Right kidney (tissue), 9 donors: ENCODE measurements around the gene FOXB2.
"Not testable (repeated sequence)": the region's sequence is repeated elsewhere in the genome, so short reads cannot be mapped to it uniquely, and the experiment has no call there.

Experiments used
- DNase-seq: peaks from one replicate; pipeline ENCODE4 v3.0.0-alpha.2; 2016
- long read RNA-seq, 8 donors: transcript quantifications; one replicate each; lab custom pipeline, GENCODE V29; 2026

The FOXB2 gene
- long read RNA-seq, donor 1: 0 reads
- long read RNA-seq, donor 2: 0 reads
- long read RNA-seq, donor 3: 0 reads
- long read RNA-seq, donor 4: 0 reads
- long read RNA-seq, donor 5: 0 reads
- long read RNA-seq, donor 6: 0 reads
- long read RNA-seq, donor 7: 0 reads
- long read RNA-seq, donor 8: 0 reads

DNA sequence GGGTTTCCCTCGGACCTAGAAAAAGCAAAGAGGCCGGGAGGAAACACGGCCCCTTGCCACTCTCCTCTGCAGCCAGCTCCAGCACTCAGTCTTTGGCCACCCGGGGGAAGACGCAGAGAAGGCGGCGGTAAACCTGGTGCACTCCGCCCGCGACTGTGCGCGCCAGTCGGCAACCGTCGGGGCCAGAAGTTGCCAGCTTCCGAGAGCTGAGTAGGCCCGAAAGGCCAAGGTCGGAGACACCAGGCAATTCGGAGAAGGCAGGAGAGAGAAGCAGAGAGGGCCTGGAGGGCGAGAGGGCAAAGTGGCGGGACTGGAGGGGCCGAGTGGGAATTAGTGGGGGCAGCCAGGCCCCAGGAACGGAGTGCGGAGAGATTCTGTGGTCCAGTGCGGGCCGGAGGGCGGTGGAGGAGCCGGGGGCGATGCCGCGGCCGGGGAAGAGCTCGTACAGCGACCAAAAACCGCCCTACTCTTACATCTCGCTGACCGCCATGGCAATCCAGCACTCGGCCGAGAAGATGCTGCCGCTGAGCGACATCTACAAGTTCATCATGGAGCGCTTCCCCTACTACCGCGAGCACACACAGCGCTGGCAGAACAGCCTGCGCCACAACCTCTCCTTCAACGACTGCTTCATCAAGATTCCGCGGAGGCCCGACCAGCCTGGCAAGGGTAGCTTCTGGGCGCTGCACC is at the start of gene FOXB2:
Gene FOXB2, plus strand, starts transcription at position 420 of the 690 bp plus-strand sequence. Its CDS starts 0 bp downstream, at position 420.
- DNase-seq: peak; percentile 59

DNA sequence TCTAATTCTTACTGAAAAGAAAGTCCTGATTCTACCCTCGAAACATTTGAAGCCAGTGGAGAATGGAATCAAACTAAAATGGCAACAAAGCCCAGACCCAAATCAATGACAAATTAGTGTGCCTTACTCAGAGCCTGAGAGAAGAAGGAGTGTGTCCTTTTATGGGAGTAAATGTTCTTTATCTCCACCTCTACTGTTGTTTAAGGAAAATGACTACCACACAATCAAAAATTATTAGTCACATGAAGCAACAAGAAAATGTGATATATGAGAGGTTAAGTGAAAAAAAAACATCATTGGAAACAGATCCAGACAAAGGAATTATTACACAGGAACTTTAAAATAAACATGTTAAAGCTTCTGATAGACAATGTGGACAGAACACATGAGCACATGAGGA is 49.7 kb upstream of the FOXB2 start:
- DNase-seq: no peak

DNA sequence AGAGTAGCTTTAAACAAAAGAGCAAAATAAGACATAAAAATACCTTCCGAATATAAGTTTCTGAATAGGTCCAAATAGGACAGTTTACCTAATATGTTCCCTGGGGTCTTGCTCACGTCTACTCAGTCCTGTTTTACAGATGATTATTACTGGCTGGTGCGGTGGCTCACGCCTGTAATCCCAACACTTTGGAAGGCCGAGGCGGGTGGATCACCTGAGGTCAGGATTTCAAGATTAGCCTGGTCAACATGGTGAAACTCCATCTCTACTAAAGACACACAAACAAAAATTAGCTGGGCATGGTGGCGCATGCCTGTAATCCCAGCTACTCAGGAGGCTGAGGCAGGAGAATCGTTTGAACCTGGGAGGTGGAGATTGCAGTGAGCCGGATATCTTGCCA is 40.6 kb upstream of the FOXB2 start:
- DNase-seq: not testable (repeated sequence)

DNA sequence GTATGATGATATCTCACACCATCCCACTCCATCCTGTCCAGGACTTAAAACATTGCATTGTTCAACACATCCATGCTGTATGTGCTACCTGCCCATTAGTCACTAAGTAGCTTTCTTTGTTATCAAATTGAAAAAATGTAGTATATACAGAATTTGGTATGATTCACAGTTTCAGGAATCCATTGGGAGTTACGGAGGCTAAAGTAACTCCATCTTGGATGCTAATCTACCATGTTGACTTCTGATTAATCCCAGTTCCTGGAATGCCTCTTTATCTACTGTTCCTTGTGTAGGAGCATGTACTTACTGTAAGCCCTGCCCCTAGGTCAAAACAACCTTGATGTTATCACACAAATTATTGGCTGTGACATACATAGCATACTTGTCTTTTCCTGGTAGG is 38.9 kb upstream of the FOXB2 start:
- no peak for DNase-seq

DNA sequence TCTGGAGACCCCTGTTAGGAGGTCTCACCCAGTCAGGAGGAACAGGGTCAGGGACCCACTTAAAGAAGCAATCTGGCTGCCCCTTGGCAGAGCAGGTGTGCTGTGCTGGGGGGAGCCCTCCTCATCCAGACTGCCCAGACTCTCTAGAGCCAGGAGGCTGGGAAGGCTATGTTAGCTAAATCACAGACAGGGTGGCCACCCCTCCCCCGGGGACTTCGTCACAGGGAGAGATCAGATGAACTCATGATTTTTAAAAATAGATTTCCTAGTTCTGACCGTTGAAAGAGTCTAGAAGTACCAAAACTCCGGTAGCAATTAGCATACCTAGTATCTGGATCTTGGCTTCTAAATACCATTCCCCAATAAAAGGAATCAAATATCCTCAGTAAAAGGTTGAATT is 35.0 kb upstream of the FOXB2 start:
- DNase-seq: no peak

DNA sequence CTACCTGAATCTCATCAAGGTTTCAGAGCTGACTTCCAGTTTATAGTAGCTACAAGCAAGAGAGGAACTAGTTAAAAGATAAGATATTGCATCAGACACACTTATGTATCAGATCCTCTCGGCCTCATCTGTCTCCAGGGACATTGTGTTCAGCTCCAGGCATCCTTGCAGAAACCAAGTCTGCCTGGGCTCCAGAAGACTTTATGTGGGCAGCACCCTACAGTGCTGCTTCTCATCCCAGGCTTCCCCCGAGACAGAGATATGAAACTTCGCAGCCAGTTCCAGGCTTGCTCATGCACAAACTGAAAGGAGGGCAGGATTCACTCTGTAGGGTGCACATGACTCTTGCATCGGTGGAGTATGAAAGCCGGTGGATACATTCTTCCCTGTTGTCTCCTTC is 33.9 kb upstream of the FOXB2 start:
- no peak for DNase-seq

DNA sequence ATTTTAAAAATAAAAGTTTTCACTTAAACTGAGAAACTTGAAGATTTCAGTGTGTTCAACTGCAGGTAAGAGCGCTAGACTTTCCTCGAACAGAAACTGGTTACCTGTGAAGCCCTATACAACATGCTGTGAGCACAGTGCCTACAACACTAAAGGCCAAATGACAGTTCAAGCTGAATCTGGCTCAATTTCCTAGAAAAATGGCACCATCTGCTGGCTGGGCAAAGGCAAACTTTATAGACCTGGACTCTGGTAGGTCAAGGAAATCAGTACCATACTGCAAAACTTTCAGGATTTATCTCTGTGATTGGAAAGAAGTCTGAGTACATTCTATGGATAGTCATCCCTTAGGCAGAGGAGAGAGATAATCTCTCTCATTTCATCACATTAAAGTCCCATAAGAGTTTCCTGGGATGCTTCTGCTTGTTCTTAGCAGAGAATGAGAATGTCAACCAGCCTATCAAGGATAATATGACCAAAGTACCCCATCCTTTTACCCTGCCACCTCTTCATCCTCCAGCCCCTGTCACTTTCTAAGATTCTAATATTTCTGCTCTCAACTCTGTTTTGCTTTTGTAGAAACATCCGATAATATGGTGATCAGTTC is 31.8 kb upstream of the FOXB2 start:
- no peak for DNase-seq

DNA sequence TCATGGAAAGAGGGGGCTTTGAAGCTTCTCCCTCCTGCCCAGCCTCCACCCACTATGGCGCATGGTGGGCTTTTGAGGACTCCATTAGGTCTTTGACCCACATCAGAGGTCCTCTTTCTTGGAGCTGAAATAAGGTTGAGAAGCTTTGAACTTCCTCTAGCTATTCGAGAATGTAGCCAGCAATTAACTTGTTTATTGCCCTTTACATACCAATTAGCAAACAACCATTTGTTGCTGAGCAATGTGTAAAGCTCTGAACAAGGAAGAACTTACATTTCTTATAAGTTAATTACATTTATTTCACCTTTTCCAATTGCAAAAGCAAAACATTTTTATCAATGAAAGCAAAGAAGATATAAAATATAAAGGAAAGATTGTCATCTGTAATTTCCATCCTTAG is 30.5 kb upstream of the FOXB2 start:
- no peak for DNase-seq

DNA sequence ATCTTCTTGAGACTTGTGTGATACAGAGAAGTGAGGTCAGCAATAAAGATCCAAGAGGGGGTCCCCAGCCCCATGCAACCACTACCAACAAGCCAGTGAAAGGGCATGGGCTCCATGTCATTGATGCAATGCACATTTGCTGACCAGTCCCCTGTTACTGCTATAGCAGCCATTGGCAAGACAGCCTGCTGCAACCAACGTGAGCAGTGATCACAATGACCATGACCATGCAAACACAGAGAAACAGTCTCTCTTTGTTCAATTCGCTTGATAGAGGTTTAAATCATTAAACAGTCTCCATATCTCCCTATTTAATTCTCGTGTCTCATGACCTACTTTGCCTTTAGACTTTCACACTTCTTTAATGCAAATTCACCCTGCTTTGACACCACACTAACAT is 30.0 kb upstream of the FOXB2 start:
- DNase-seq: no peak

DNA sequence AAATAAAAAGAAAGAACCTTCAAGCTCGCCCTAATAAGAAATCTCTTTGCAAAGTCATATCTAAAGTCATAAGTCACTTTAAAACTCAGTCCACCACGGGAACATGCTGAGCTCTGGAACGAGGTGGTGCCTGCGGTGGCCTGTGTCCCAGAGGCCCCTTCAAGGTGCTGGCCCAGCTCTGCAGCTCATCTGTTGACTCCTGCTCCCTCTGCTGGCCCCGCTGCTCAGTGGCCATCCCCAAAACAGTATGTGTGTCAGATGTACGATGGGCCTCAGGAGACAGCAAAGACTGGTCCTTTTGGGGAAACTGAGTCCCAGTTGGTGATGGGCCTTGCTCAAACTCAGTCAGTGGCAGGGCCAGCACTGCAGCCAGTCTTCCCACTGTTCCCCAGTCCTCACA is 22.8 kb upstream of the FOXB2 start:
- peak; percentile 18 for DNase-seq

DNA sequence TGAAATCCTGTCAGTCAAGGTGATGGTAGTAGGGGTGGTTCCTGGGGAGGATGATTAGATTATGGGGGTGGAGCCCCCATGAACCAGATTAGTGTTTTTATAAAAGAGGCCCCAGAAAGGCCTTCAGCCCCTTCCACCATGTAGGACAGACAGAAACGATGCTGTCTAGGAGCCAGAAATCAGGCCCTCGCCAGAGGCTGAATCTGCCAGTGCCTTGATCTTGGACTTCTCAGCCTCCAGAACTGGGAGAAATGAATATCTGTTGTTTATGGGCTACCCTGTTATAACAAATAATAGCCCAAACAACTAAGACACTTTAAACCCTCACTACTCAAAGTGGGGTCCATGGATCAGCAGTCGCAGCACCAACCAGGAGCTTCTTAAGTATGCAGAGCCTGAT is 20.2 kb upstream of the FOXB2 start:
- DNase-seq: no peak

DNA sequence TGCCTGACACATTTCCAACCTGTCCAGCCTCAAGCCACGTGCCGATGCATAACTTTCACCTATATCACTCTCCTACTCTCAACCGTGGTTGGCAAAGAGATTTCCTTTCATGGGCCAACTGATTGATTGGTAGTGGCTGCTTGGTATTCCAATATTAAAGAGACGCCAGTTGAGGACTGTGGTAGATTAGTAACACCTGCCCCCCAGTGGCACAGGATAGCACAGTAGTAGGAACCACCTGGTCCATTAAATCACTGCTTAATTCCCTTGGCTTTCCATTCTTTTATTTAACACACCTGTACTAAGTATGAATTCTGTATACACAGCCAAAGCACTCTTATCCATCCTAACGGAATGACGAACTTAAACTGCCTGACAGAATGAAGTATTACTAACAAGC is 19.1 kb upstream of the FOXB2 start:
- no peak for DNase-seq

DNA sequence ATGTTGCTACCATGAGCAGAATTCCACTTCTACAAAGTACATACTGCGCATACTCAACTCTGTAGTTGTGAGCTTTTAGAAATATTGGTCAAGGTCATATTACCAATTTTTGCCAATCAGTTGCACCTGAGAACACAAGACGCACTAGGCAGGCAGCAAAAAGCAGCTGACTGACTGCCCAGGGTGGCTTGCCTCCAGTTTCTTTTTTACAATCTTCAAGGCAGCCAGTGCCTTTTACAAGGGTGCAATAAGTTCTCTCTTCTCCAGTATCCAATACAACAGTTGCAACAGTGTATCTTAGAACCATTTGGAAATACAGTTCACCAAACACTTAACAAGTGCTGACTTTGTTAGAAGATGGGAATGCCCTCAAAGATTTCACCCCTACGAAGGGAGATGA is 16.1 kb upstream of the FOXB2 start:
- no peak for DNase-seq

DNA sequence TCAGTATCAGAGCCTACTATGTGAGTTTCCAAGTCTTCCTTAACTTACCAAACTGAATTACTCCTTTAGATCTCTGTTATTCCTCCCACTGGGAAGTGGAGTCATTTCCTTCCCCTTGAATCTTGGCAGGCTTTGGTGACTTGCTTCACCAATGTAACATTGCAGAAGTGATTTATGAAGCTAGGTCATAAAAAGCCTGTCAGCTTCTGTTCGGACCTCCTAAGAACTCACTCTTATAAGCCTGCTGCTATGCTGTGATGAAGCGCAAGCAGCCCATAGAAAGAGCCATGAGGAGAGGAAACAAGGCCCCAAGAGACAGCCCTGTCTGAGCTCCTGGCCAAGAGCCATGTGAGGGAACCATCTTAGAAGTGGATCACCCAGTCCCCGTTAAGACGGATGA is 14.2 kb upstream of the FOXB2 start:
- no peak for DNase-seq

DNA sequence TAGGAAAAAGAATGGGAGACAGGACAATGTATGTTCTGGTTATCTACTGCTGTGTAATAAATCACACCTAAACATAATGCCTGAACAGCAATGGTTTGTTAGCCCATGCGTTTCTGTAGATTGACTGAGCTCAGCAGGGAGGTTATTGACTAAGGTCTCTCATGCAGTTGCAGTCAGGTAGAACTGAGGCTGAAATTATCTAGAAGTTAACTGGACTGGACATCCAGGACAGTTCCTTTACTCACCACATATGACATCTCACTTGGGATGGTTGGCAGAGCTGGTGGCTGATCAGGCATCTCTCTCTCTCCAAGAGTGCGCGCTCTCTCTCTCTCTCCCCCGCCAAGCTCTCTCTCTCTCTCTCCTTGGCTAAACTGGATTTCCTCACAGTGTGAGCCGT is 8.9 kb upstream of the FOXB2 start:
- DNase-seq: no peak

DNA sequence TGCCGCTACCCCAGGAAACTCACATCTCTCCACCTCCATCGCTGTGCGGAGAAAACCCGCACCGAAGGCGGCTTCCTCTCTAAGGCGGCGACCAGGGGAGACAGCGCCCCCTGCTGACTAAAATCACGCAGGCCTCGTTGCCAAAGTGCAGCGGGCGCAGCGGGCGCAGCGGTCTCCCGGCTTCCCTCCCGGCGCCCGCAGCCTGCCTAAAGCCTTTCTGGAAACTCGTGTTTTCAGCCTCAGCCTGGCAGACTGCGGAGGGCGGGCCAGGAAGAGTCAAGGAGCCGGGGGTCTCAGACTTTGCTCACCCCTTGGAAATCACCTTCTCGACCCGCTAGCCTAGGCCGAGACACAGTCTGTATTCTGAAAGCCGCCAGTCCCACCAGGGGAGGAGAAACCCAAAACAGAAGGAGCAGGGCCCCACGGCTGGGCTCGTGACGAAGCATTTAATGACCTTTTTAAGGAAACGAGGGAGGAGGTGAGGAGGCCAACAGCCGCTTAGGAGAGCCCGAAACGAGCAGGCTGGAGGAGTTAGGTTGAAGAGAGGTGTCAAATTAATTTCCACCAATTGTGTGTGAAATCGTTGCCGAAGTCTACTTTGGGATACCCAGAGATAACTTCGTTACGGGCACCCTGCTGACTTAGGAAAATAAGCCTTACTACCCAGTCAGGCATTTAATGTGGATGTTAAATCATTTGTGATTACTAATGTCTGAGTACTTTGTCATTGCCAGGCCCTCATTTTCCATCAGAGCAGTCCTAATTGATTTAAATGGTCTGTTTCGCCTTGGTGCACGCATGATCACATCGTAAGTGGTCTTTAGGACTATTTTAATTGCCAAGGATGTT is 7.3 kb upstream of the FOXB2 start:
- DNase-seq: peak; percentile 78

DNA sequence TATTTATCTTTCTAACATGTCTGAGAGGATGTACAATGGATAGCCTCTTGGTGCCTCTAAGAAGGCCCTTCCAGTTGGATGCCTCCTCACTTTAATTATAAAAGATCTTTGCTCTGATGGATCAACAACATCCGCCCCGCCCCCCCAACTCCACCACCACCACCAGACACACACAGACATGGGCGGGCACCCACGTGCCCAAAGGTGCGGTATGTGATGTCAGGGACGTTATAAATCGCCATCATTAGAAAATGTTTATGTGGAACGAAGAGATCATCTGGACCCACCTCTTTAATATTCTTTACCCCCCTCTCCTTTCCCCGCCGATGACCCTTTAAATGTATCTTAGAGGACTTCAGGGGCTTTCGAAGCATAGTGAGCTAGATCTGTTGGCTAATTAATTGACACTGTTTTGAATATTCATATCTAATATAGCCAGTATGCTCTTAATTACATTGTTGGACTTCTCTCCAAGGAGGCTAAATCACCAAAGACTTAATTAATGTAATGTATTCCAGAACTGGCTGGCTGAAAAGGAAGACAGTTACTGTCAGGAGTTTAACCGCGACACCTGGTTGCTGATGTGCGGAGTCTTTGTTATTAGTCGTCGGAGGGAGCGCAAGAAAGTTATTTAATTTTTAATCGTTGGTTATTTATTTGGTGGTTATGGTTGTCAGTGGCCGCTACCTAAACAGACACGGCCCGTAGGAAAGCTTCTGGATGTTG is 6.1 kb upstream of the FOXB2 start:
- DNase-seq: no peak

DNA sequence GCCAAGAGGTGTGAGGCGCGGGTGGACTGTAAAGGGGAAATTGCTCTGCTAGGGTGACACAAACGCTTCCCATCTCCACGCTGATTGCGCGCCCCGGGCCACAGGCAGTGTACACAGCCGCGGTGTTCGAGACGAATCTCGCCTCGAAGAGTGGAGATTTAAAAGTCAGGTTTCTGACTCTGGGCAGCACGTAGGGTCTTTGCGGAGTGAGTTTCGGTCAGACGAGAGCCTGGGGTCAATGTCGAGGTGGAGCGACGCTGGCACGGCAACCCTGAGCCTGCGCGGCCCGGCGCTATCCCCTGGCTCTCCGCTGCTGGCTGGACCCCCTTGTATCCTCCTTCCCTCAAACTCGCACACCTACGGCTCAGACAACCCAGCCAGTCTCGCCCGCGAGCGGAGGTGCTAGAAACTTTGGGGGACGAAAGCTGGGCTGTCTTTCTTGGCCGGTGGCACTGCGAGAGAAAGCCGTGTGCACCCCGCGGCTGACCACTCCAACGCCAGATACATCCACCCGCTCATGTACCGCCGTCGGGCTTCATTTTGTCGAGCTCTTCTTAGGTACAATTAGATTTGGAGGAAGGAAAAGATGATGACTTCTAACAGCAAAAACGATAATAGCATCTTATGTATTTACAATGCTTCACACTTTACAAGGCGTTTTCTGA is 5.4 kb upstream of the FOXB2 start:
- peak; percentile 59 for DNase-seq

DNA sequence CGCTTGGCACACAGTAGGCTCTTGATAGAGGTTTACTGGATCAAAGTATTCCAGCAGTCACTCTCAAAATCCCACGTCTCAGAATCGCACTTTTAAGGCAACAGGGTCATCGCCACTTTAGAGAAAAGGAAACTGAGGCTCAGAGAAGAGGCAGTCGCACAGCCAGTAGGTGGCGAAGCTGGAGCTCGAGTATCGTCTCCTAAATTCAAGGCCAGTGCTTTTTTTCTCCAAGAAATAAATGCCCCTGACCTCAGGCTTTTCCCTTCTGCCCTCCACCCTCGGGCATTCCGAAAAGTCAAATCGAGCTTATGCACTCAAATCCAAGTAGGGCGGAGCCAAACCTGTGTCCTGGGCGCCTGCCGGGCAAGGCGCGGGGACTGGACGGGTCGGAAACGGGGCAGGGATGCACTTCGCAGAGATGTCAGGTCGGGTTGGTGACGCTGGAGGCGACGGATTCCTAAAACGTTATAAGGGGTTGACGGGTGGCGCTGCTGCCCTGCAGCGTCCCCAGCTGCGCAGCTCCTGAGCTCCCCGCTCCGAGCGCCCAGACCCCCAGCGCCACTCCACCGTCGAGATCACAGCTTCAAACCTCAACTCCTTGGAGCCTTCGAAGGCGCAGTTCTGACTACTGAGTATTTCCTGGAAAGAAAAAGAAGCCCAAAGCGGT is 4.7 kb upstream of the FOXB2 start:
- DNase-seq: peak; percentile 43

DNA sequence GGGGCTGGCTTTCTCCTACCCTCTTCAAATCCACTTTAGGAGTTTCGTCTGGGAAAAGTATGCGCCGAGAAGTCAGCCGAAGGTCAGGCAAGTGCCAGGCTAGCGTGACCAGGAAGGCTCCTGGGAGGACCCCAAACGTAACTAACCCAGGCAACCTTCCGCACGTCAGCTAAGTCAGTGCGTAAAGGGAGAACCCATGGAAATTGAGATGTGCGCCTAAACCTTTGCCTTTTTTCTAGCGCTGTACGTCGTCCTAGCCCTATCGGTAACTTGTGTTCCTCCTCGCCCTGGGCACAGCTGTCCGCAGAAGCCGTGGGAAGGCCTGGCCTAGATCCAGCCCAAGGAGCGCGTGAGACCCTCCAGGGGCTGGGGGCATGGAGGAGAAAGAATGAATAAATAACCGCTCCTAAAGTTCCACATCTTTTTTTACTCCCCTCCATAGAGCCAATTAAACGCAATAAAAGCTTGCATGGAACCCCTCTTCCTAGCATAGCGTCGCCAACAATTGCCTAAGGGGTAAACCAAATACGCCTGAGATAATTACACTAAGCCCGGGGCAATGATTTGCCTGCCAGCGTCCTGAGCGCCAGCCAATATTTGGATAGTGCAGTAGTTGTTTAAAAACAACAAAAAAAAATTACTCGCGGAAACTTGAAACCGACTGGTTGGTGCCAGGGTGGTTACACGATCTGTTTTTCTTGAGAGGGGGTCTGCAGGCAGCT is 4.0 kb upstream of the FOXB2 start:
- DNase-seq: peak; percentile 41

DNA sequence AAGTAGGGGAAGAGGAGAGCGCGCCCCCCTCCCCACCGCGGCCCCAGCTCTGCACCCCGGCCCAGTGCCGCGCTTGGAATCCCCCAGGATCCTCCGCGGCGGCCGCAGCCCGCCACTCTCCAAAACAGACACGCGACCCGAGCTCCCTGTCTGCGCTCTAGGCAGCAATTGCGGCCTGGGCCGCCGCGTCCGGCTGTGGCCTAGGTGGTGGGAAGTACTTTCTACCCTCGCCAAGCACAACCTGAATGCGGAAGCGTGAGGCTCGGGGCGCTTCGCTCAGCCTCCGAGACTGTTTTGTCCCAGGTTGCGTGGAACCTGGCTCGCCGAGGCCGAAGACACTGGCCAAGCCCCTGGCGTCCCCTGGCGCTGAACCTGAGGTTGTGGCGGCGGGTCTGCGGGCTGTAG is 3.3 kb upstream of the FOXB2 start:
- no peak for DNase-seq
